CD14-positive monocyte (primary cell): ENCODE data around the gene TPSG1. TPM values are rescaled to one million over a fixed set of nuclear protein-coding genes. Genes with fewer than 3 reads are reported as not detected.

ENCODE experiments used
- DNase-seq, 3 donors: peaks; one replicate each; pipeline ENCODE4 v3.0.0-alpha.2; 2011 to 2022
- H2AFZ ChIP-seq: 2 replicates; pipeline ENCODE4 v1.6.0; 2012; ENCODE audit warnings: mild to moderate bottlenecking, low read depth, low read length, inconsistent platforms; ENCODE audit not compliant: insufficient read depth, poor library complexity, severe bottlenecking
- H3K27ac ChIP-seq, 2 donors: 1 replicate in 1 of 2; 2 replicates in 1 of 2; pipeline ENCODE4 v1.5.1; 2012 to 2013; ENCODE audit warnings: low read length in 2 of 2, control low read depth in 1 of 2, inconsistent platforms in 1 of 2, low read depth in 1 of 2, mild to moderate bottlenecking in 1 of 2
- H3K27me3 ChIP-seq, 2 donors: one replicate each; pipeline versions ENCODE4 v1.6.0 to v1.6.1; 2011 to 2013; ENCODE audit warnings: low read length in 2 of 2; ENCODE audit not compliant: control insufficient read depth in 2 of 2, insufficient read depth in 2 of 2
- H3K36me3 ChIP-seq, 2 donors: replicated peaks in 1 of 2; 1 replicate in 1 of 2; 2 replicates in 1 of 2; pipeline versions ENCODE4 v1.5.1 to v1.6.1; 2012 to 2013; ENCODE audit warnings: low read length in 2 of 2, control low read depth in 1 of 2, inconsistent platforms in 1 of 2, mild to moderate bottlenecking in 1 of 2; ENCODE audit not compliant: insufficient read depth in 2 of 2, control insufficient read depth in 1 of 2
- H3K4me1 ChIP-seq, 2 donors: 1 replicate in 1 of 2; 2 replicates in 1 of 2; pipeline versions ENCODE4 v1.5.1 to v1.6.1; 2012 to 2013; ENCODE audit warnings: low read length in 2 of 2, control low read depth in 1 of 2, inconsistent platforms in 1 of 2, mild to moderate bottlenecking in 1 of 2, moderate library complexity in 1 of 2; ENCODE audit not compliant: insufficient read depth in 2 of 2, control insufficient read depth in 1 of 2
- H3K4me2 ChIP-seq: replicated peaks from 2 replicates; pipeline ENCODE3; 2012; ENCODE audit warnings: low read length, moderate library complexity, mild to moderate bottlenecking; ENCODE audit not compliant: poor library complexity, severe bottlenecking; ENCODE audit errors: extremely low read depth
- H3K4me3 ChIP-seq, 3 experiments: fragments of 200-600 bp in 1 of 3; sonication (generic) in 1 of 3; replicated peaks in 1 of 3; 1 replicate in 2 of 3; 2 replicates in 1 of 3; pipeline ENCODE4 v1.5.1; 2011 to 2013; ENCODE audit warnings: low read length in 3 of 3, mild to moderate bottlenecking in 3 of 3, control low read depth in 2 of 3, low read depth in 2 of 3, inconsistent platforms in 1 of 3, moderate library complexity in 1 of 3
- H3K79me2 ChIP-seq: 2 replicates; pipeline ENCODE4 v1.6.0; 2012; ENCODE audit warnings: mild to moderate bottlenecking, control low read depth, inconsistent platforms, low read length, moderate library complexity; ENCODE audit not compliant: insufficient read depth
- H3K9ac ChIP-seq: 2 replicates; pipeline ENCODE4 v1.6.0; 2017; ENCODE audit warnings: low read length, mild to moderate bottlenecking; ENCODE audit not compliant: insufficient read depth, poor library complexity, severe bottlenecking
- H3K9me3 ChIP-seq, 2 donors: replicated peaks in 1 of 2; 1 replicate in 1 of 2; 2 replicates in 1 of 2; pipeline versions ENCODE4 v1.5.1 to v1.6.1; 2012 to 2013; ENCODE audit warnings: low read length in 2 of 2, control low read depth in 1 of 2; ENCODE audit not compliant: control insufficient read depth in 1 of 2, insufficient read depth in 1 of 2
- H4K20me1 ChIP-seq: 2 replicates; pipeline ENCODE4 v1.6.0; 2012; ENCODE audit warnings: mild to moderate bottlenecking, low read length, control low read depth, moderate library complexity; ENCODE audit not compliant: insufficient read depth
- H3K27ac Mint-ChIP-seq, 7 donors: one replicate each; pipeline ENCODE4 v1.8.0; 2020; ENCODE audit warnings: mild to moderate bottlenecking in 7 of 7, mixed read lengths in 7 of 7, moderate library complexity in 6 of 7, inconsistent platforms in 2 of 7
- H3K27me3 Mint-ChIP-seq, 3 donors: one replicate each; pipeline ENCODE4 v1.8.0; 2021 to 2022; ENCODE audit warnings: low read depth in 3 of 3, mild to moderate bottlenecking in 3 of 3, mixed read lengths in 3 of 3, moderate library complexity in 3 of 3, inconsistent platforms in 1 of 3
- H3K36me3 Mint-ChIP-seq, 2 donors: one replicate each; pipeline ENCODE4 v1.8.0; 2020; ENCODE audit warnings: mixed read lengths in 2 of 2, inconsistent platforms in 1 of 2, mild to moderate bottlenecking in 1 of 2
- H3K4me1 Mint-ChIP-seq: one replicate; pipeline ENCODE4 v1.8.0; 2020; ENCODE audit warnings: mild to moderate bottlenecking, mixed read lengths
- H3K4me3 Mint-ChIP-seq, 2 donors: one replicate each; pipeline ENCODE4 v1.8.0; 2020; ENCODE audit warnings: mild to moderate bottlenecking in 2 of 2, mixed read lengths in 2 of 2, moderate library complexity in 1 of 2
- H3K9me3 Mint-ChIP-seq, 7 donors: one replicate each; pipeline ENCODE4 v1.8.0; 2020 to 2022; ENCODE audit warnings: mixed read lengths in 7 of 7, mild to moderate bottlenecking in 6 of 7, moderate library complexity in 6 of 7, inconsistent platforms in 2 of 7
- CTCF ChIP-seq: fragments of 200-600 bp; IDR thresholded peaks from one replicate; pipeline ENCODE4 v1.8.0; 2022; ENCODE audit warnings: antibody characterized with exemption, mild to moderate bottlenecking
- WGBS: methylation state at CpG from one replicate; pipeline ENCODE4 v1.1.5; 2013; ENCODE audit warnings: missing lambda C conversion rate; ENCODE audit not compliant: insufficient coverage; 5-methylcytosine and 5-hydroxymethylcytosine counted together
- intact Hi-C, 2 donors: fragments of 100-400 bp; cut with micrococcal nuclease; formaldehyde crosslinking; loops; one replicate each; pipeline versions ENCODE4 v1.15.0 to v1.15.1; 2023
- polyA plus RNA-seq, 3 donors: library from polyadenylated mRNA; depleted of rRNA in 1 of 3; unstranded in 2 of 3; stranded (reverse) in 1 of 3; fragments of 300-500 nt in 2 of 3; fragments of >200 nt in 1 of 3; fragmentation: Illumina TruSeq in 2 of 3; gene quantifications; 1 replicate in 2 of 3; 2 replicates in 1 of 3; pipeline ENCODE4 v1.2.3, GENCODE V29; 2012 to 2021

The TPSG1 gene
- polyA plus RNA-seq, 3 donors: not detected

- no peak for DNase-seq
- Histone ChIP-seq H2AFZ (no peak overlapping the region), H3K27me3 (no peaks in the 10 kb centered on the region), H3K4me2 (no peak overlapping the region), H3K36me3 (no peaks in the 10 kb centered on the region), H4K20me1 (no peaks in the 10 kb centered on the region), H3K9me3 (peaks cover 0 to 3% of the 10 kb centered on the region in 2 donors), H3K27ac (no peak overlapping the region), H3K4me1 (no peaks in the 10 kb centered on the region), H3K79me2 (no peaks in the 10 kb centered on the region), H3K9ac (no peak overlapping the region), H3K4me3 (no peak overlapping the region)
- peak; percentile 42 for TF ChIP-seq CTCF
- Mint-ChIP-seq H3K36me3 (no peaks in the 10 kb centered on the region), H3K27me3 (peaks cover 2 to 7% (median 4%) of the 10 kb centered on the region in 3 donors), H3K4me3 (no peak overlapping the region), H3K27ac (no peak overlapping the region), H3K9me3 (peaks cover 0 to 9% (median 6%) of the 10 kb centered on the region in 7 donors), H3K4me1 (no peaks in the 10 kb centered on the region)
- WGBS: 26% methylated on average over 42 of the region's 61 CpGs
- intact Hi-C loops: no loop called here
These were observed 30.2 kb downstream of the TPSG1 start for GRCh38 chr16:1194665-1195392.

- H3K79me2 ChIP-seq: no peaks in the 10 kb centered on the region
- no peaks in the 10 kb centered on the region for H3K4me1 ChIP-seq
- no peaks in the 10 kb centered on the region for H4K20me1 ChIP-seq
- H3K9me3 ChIP-seq: no peaks in the 10 kb centered on the region
- H3K36me3 Mint-ChIP-seq: no peaks in the 10 kb centered on the region
- H3K27ac Mint-ChIP-seq: no peak overlapping the region
- no peaks in the 10 kb centered on the region for H3K36me3 ChIP-seq
- H3K4me3 ChIP-seq: no peak overlapping the region
- H3K27ac ChIP-seq: no peak overlapping the region
- no peak overlapping the region for H3K4me2 ChIP-seq
- H3K27me3 Mint-ChIP-seq: peaks cover 4 to 9% (median 7%) of the 10 kb centered on the region in 3 donors
- no peaks in the 10 kb centered on the region for H3K4me1 Mint-ChIP-seq
- no peaks in the 10 kb centered on the region for H3K27me3 ChIP-seq
- WGBS: 71% methylated on average over 24 of the region's 29 CpGs
- no peak for TF ChIP-seq CTCF
- no peak for DNase-seq
- H3K9ac ChIP-seq: no peak overlapping the region
- intact Hi-C loops: no loop called here
- H2AFZ ChIP-seq: no peak overlapping the region
- H3K4me3 Mint-ChIP-seq: no peak overlapping the region
- peaks cover 0 to 4% (median 2%) of the 10 kb centered on the region in 7 donors for H3K9me3 Mint-ChIP-seq
These were observed 31.1 kb downstream of the TPSG1 start for GRCh38 chr16:1193825-1194581.
